Anterior cingulate cortex (tissue), 58 donors: ENCODE measurements around the gene HSD3B2.
"Not testable (repeated sequence)": the region's sequence is repeated elsewhere in the genome, so short reads cannot be mapped to it uniquely, and the experiment has no call there.

Experiments used
- DNase-seq, 58 donors: peaks; one replicate each; lab custom pipeline; 2025; lab: John Stamatoyannopoulos, UW

Gene HSD3B2

DNA sequence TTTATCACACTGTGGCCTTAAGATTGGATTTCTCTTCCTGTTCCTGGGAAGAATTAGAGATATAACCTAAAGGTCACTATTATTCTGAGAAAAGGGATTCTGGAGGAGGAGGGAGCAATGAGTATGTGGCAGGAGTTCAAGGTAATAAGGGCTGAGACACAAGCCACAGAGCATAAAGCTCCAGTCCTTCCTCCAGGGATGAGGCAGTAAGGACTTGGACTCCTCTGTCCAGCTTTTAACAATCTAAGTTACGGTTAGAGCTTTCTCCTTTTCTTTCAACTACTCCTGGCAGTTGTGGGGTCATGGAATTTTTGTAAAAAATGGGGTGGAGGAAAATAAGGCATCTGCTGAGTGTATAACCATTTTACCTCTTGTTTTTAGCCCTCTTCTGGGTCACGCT lies at the start of gene HSD3B2:
TSS of gene HSD3B2 (plus strand) at position 201 of the 400 bp plus-strand sequence. CDS start 270 bp downstream, outside the sequence.
- no peak for DNase-seq

DNA sequence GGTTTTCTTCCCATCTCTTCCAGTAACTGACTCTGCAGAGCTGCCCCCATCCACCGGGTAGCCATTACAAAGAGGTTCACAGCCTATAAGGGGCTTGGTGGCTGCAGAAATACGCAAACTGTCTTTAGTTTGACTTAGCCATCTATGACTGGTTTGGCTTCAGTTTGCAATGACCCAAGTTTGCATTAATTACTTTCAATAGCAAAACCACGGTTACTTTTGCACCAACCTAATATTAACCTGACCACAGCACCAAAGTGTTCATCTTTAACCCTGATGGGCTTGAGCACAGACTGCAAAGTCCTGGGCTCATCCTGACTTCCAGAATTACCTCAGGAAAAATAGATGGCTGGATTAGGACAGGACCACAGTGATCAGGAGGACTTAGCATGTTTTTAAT lies 48.5 kb upstream of the HSD3B2 start:
- no peak for DNase-seq

DNA sequence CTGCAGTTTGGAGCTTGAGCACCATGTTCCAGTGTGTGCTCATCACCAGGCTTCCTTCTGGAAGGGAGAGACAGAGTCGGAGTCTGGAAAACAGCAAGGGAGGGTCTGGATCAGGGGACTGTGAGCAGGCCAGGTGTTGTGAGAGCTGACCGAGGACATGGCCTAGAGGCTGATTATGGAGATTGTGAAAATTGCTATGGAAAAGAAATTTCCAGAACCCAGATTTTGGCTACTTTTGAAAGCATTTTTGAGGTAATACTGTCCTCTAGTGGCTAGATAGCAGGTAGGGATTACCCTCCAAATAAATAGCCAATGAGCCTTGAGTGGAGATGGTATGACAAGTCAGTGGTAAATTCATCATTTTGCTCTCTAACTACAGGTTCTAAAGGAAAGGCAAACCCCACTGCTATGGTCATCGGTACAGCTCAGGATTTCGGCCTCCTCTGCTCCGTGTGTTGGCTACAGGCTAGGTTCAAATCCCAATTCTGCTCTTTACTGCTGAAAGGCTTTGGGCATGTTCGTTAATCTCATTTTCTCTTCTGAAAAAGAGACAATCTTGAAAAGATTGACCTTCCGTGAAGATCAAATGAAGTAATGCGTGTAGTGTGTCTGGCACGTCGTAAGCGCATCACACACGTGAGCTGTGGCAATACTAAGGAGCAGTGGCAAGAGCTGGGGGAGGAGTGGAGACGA lies 47.4 kb upstream of the HSD3B2 start:
- peak in 1 of 58 donors; percentile 2 for DNase-seq

DNA sequence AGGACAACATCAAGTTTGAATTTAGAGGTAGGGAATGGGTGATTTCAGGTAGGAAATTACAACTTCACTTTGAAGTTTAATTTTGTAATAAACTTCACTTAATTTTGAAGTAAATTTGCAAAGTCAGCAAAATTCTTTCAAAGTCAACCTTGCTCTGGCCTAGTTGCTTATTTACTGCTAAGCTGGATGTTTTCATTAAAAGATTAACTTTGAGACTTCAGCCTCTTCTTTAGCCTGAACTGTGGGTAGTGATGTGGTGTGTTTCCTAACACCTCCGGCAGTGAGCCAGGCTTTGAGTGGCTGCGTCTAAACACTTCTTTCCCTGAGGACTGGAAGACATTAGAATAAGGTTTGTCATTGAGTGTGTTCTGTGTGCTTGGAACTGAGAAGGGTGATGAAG lies 46.4 kb upstream of the HSD3B2 start, which contains the start of gene HAO2:
TSS of gene HAO2 (plus strand) at position 232 of the 400 bp plus-strand sequence. CDS start 12,301 bp downstream, outside the sequence.
- DNase-seq: no peak

DNA sequence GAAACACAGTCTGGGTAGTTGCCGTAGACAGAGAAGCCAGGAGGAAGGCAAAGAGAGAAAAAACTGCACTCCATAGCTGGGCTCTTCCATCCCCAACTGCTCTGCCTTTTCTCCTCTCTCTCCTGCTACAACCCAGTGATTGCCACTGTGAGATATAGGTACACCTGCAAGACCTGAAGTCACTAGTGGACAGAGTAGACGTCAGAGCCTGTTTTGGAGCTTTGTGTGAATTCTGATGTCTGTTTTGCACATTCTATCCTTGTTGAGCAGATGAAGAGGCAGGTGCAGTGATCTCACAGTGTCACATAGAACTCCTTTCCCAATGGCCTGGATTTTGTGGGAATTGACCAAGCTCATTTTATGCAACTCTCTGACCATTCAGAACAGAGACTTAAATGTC lies 44.2 kb upstream of the HSD3B2 start:
- no peak for DNase-seq

DNA sequence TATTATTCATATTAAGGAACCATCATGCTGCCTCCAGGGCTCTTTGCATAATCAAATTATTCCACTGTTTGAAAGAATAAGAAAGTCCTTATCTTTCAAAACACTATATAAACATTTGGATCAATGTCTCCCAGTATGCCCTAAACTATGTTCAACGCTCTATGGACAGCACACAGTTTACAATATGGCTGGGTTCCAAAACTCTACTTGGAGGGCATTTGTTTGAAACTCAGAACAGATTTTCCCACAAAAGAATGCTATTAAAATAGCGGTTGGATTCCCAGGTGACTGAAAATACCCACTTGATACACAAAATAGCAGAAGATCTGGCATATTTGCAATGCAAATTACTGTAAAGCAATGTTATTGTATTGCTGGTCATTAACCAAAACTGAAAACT lies 43.1 kb upstream of the HSD3B2 start:
- no peak for DNase-seq

DNA sequence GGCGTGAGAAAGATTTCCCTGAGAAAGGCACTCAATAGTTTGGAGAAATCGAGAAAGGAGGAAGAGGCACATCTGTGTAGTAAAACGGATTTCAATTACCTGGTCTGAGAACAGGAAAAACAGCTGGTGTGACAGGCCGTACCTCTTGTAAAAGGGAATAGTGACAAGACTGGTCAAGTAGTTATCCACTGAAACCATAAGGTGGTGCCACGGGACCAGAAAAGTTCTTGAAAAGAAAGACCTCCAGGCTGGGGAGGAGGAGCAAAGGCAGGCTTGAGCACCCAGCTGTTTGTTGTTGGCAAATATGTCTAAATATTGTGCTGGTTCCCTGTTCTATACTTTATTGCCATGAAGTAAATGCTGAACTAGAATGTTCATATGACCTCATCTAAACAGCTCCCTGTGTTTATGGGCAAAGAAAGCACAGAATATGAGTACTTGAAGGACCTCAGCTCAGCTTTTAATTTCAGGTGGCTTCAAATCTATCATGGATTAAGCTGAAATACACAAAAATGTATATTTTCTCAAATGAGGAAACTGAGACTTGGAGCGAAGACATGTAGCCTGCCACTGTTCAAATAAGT lies 42.4 kb upstream of the HSD3B2 start:
- no peak for DNase-seq

DNA sequence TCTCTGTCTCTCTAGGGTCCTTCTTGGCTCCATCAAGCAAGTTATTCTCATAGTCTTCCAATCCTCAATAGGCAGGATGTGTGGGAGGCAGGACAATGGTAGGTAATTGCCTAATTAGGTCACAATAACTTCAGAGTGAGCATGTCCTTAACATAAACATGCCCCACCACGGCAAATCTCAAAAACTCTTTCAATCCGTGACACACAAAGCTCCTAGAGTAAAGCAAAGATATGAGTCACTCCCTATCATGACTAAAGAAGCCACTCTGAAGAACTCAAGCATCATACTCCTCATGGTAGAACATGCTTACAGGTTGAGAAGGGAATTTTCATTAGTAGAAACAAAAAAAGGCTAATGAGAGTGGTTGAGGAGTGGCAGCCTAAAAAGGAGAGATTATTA lies 41.5 kb upstream of the HSD3B2 start:
- DNase-seq: no peak

DNA sequence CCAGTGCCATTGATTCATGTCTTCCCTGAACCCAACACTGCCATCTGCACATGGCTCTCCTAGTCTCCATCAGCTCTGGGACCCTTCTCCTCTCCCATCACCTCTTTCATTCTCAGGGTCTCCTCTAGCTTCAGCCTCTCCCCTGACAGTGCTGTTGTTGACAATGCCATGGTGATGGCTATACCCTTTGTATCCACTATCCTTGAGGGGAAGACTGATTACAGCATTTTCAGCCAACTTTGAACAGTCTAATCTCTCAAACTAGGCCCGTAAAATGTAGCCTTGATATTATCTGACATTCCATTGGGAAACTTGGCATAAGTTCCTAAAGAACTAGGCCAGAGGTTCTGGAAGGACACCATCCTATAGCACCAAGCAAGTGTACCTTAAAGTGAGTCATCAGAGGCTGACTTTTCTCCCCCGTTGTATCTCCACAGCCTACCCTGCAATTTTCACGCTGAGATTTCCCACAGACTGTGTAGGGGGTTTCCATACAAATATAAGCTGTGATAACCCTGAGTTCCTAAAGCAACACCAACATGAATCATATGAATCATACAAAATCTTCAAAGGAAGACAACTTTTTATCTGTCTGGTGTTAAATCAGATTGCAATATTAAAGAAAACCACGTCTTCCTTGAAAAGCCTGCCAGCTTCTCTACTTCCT lies 40.6 kb upstream of the HSD3B2 start:
- no peak for DNase-seq

DNA sequence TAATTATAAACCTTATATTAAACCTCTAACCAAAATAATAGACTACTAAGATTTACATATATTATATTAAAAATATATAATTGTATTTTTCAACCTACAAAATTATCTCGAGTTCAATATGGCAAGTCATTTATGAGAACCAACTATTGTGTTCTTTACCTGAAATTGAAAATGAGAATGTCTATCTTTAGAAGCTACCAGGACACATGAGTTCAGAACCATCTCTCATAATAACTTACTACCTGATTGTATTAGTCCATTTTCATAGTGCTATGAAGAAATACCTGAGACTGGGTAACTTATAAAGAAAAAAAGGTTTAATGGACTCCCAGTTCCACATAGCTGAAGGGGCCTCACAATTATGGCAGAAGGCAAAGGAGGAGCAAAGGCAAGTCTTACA lies 39.6 kb upstream of the HSD3B2 start:
- DNase-seq: no peak

DNA sequence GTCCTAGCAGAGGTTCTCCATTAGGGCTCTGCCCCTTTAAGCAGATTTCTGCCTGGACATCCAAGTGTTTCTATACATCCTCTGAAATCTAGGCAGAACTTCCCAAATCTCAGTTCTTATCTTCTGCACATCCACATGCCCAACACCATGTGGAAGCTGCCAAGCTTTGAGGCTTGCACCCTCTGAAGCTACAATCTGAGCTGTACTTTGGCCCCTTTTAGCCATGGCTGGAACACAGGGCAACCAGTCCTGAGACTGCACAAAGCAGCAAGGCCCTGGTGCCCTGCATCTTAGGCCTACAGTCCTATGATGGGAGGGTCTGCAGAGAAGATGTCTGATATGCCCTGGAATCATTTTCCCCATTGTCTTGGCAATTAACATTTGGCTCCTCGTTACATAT lies 38.4 kb upstream of the HSD3B2 start:
- no peak for DNase-seq

DNA sequence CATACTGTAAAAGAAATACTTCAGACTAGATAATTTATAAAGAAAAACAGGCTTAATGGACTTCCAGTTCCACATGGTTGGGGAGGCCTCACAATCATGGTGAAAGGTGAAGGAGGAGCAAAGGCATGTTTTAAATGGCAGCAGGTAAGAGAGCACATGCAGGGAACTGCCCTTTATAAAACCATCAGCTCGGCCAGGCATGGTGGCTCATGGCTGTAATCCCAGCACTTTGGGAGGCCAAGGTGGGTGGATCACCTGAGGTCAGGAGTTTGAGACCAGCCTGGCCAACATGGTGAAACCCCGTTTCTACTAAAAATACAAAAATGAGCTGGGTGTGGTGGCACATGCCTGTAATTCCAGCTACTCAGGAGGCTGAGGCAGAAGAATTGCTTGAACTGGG lies 37.4 kb upstream of the HSD3B2 start:
- DNase-seq: not testable (repeated sequence)

DNA sequence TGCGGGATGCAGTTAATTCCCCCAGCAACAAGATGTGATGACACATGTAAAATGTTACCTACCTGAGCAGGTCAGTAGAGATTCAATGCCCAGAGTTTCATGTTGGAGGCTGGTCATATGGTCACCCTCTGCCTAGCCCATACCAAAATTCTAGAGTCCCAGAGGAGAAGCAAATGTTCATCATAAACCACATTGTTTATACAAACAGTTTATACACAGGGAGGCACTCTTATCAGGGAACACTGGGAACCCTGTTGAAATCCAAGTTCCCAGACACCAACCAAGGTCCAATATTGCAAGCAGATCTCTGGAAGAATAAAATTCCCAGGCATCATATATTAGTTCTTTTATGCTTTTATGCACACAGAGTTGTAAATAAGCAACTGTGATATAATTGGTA lies 35.8 kb upstream of the HSD3B2 start:
- DNase-seq: no peak

DNA sequence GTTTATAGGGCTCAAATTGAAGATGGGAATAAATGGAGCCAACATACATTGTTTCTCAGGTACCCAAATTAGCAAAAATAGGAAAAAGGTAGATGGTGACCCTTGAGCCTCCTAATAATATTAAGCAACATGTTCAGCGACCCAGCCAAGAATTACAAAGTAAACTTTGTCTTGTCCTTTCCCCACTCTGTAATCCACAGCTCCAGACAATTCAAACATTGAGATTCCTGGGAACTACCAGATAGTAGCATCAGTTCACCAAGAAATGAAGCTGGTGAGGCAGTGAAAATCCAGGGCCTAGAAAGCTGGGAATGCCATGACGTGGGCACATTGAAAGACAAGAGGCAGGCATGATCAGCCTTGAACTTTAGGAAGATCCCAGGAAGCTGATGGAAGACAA lies 34.6 kb upstream of the HSD3B2 start:
- DNase-seq: no peak

DNA sequence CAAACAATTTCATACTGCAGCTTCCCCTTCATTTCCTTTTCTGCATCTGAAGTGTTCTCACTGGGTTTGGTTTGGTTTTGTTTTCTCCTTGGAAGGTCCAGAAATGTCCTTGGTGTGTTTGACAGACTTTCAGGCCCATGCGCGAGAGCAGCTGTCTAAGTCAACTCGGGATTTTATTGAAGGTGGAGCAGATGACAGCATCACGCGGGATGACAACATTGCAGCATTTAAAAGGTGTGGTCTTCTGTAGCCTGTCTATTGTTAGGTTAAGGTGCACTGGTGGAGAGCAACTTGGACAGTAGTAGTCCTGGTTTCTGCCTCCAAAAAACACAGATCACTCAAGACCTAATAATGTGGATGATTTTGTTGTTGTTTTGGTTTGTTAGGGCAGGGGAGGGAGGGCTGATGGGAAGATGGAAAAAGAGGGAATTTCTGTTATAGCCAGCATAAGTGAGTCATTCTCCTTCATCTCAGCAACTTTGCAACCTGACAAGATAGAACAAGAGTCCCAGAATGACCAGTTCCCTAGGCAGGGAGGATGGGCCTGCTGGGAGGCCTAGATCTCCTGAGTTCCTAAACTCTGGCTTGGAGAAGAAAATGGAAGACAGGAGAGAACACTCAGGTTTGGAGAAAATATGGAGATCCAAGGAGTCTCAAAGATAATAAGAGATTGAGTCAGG lies 33.8 kb upstream of the HSD3B2 start:
- no peak for DNase-seq

DNA sequence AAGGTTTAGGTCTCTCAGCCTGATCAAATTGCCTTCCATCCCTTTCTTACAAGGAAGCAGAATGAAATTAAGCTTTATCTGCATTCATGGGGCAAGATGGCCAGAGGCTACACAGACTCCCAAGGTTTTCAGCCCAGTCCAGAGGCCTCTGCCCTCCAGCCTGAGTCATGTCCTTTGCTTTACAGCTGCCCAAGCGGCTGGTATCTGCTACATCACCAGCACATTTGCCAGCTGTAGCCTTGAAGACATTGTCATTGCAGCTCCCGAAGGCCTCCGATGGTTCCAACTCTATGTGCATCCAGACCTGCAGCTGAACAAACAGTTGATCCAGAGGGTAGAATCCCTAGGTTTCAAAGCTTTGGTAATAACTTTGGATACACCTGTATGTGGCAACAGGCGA lies 30.4 kb upstream of the HSD3B2 start:
- no peak for DNase-seq

DNA sequence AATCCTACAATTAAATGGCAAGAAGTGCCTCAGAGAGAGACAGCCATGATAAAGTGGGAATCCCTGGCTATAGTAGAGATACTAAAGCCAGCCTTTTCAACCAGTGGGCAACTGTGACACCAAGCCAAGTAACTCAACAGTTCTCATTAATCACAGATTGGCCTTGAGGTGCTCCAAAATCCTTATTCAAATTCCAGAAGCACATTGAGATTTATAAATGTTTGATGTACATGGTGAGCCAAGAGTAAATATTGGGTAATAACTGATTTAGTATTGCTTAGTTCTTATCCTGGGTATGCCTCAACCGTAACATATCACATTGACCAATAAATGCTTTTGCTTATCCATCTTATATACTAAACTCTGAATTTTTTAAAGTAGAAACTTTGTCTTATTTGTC lies 29.3 kb upstream of the HSD3B2 start:
- no peak for DNase-seq

DNA sequence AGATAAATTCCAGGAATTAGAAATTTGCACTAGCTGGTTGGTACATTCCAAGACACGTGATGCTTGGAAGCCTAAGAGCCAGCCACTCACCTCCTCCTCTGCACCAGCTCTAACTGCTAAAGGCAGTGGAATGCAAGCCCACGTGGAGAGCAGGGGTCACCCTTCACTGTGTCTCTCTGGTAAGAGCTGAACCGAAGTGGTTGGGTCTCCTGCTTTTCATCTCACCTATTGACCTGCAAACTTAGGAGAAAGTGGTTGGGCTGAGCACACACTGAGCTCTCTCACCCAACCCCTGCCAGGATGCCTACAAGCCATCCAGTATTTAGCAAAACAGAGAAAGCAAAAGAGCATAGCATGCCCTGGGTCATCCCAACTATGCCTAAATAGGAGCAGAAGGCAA lies 27.1 kb upstream of the HSD3B2 start:
- no peak for DNase-seq

DNA sequence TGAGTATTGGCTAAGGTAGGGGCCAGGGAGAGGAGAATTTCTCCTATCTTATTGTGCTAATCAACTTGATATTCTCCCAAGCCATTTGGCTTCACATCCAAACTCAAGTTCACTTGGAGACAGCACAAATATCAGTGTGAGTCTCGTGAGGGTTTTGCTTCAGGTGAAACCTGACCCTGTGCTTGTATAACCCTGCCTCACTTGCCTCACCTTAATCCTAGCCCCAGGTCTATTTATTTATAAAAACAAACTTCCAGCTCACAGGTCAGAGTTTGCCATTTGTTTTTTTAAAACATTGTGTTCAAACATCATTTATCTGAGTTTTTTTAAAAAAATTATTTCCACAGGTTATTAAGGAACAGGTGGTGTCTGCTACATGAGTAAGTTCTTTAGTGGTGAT lies 26.5 kb upstream of the HSD3B2 start:
- no peak for DNase-seq

DNA sequence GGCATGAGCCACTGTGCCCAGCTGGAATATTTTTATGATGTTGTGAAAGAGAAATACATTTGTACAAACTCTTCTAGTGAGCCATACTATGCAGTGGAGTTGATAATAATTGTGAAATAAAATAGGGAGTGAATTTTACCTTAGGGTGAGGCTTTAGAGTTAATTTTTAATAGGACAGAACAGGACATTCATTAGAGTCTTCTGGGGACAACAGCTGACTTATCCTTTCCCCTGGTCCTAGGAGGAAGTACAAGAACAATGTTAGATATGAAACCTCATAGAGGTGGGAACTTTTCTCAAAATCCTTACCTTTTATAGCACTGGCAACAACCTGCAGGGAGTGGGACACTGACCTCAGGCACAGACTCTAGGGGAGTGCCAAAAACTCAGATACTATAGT lies 24.4 kb upstream of the HSD3B2 start:
- no peak for DNase-seq

DNA sequence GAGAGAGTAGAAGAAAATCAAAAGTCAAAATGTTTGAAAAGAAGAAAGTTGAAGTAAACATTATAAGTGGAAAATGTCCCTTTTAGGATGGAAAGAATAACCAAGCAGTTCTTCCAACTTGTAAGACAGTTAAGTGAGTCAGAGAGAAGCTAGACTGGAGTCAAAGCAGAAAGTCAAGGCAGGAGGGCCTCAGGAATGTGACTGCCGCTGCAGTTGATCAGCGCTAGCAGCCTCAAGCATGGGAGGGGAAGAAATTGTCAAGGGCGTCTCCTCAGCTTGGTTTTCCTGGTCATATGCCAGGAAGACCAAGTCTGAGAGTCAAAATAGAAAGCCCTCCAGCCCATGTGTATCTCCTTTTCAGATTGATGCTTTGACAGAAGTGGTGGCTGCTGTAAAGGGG lies 23.2 kb upstream of the HSD3B2 start:
- no peak for DNase-seq
